Measurements from ENCODE around the gene TBC1D24.

TBC1D24 gene

DNA sequence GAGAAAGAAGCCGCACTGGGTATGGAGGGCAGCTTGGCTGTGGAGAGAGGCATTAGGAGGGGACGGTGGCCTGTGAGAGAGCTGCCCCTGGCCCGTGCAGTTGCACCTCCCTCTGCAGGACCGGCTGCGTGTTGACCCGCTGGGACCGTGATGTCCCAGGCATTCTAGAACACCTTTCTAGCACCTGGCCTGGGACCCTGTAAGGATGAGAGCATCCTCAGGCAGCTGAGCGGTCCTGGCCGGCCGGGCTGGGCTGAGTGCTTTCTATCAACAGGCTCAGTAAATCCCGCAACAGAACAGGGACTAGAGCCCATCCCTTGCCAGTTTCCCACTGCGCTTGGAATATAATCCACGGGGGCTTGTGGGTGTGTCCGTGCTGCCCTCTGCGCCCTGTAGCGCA lies 14.7 kb downstream of the TBC1D24 start:
- H3K9me3 ChIP-seq (ENCODE audit: severe bottlenecking), result no peaks in the 10 kb centered on the region
- no peak for DNase-seq
- peaks cover 13% of the 10 kb centered on the region for H3K36me3 ChIP-seq
- H3K27ac ChIP-seq, result no peak overlapping the region
- H3K4me3 ChIP-seq (ENCODE audit: low read depth, low read length), result no peak overlapping the region
- TF ChIP-seq, protein P1, sequence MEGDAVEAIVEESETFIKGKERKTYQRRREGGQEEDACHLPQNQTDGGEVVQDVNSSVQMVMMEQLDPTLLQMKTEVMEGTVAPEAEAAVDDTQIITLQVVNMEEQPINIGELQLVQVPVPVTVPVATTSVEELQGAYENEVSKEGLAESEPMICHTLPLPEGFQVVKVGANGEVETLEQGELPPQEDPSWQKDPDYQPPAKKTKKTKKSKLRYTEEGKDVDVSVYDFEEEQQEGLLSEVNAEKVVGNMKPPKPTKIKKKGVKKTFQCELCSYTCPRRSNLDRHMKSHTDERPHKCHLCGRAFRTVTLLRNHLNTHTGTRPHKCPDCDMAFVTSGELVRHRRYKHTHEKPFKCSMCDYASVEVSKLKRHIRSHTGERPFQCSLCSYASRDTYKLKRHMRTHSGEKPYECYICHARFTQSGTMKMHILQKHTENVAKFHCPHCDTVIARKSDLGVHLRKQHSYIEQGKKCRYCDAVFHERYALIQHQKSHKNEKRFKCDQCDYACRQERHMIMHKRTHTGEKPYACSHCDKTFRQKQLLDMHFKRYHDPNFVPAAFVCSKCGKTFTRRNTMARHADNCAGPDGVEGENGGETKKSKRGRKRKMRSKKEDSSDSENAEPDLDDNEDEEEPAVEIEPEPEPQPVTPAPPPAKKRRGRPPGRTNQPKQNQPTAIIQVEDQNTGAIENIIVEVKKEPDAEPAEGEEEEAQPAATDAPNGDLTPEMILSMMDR (IDR thresholded peaks at IDR 0.05; ENCODE audit: low read depth, low read length), result no peak
- H3K27me3 ChIP-seq (ENCODE audit: insufficient read depth, low read depth, severe bottlenecking), result no peaks in the 10 kb centered on the region

DNA sequence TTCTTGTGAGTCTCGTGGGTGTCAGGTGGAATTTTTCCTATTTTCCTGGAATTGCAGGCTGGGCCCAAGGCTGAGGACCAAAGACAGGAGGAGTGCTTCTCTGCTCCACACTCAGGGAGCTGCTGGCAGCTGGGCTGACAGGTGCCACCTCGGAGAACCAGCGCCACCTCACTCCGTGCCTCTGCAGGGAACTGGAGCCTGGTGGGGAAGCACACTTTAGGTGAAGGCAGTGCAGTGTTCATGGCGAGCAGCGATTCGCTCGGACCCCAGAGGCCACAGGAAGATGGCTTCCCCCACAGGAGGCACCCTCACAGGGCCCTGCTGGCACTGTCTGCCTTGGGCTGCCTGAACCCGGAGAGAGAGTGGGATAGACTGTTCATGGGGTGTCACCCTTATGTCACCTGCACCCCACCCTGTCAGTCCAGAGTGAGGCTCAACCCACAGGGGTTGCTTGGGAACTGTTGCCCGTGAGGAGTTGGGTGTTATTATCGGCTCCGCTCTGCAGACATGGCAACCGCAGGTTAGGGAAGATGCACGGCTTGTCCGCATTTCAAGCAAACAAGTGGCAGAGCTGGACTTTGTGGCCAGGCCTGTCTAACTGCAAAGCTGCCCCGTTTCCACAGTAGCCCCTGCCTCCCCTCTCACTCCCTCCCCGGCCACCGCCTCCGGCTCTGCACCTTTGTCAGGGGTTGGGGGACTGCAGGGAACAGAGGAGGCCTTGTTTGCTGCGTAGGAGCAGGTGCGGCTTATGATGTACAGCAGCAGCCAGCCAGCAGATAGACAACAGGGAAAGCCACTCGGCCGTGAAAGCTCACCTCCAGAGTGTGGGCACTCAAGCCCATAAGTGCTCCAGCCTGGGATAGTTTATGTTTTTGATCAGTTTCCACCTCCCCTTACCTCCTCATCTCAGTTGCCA lies 15.5 kb downstream of the TBC1D24 start:
- no peak overlapping the region for H3K4me3 ChIP-seq (ENCODE audit: low read depth, low read length)
- H3K27ac ChIP-seq, result 0 out of 2 replicates have a peak overlapping the region, but pooled peaks have one; percentile 4
- no peaks in the 10 kb centered on the region for H3K9me3 ChIP-seq (ENCODE audit: severe bottlenecking)
- TF ChIP-seq, protein P1 (IDR thresholded peaks at IDR 0.05; ENCODE audit: low read depth, low read length), result no peak
- peak; percentile 46 for DNase-seq
- no peaks in the 10 kb centered on the region for H3K27me3 ChIP-seq (ENCODE audit: insufficient read depth, low read depth, severe bottlenecking)
- H3K36me3 ChIP-seq, result peaks cover 13% of the 10 kb centered on the region

DNA sequence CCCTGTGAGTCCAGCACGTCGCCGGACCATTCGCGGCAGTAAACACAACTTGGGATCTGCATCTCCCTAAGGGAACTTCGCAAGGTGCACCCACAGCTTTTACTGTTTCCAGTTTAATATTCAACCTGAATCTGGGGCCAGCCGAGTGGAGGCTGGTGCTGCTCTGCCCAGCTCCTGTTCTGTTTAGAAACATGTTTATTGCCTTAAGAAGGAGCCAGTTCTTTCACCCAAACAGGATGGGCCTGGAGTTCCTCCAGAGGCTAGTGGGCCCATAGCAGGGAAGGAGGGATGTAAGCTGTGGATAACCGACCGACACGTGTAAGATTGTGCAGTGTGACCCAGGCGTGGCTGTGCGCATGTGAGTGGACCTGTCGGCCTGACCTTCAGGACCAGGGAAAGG lies 17.4 kb downstream of the TBC1D24 start:
- no peak overlapping the region for H3K4me3 ChIP-seq (ENCODE audit: low read depth, low read length)
- TF ChIP-seq, protein P1 (IDR thresholded peaks at IDR 0.05; ENCODE audit: low read depth, low read length), result no peak
- no peaks in the 10 kb centered on the region for H3K27me3 ChIP-seq (ENCODE audit: insufficient read depth, low read depth, severe bottlenecking)
- H3K9me3 ChIP-seq (ENCODE audit: severe bottlenecking), result no peaks in the 10 kb centered on the region
- DNase-seq, result no peak
- H3K27ac ChIP-seq, result no peak overlapping the region
- peaks cover 25% of the 10 kb centered on the region for H3K36me3 ChIP-seq

DNA sequence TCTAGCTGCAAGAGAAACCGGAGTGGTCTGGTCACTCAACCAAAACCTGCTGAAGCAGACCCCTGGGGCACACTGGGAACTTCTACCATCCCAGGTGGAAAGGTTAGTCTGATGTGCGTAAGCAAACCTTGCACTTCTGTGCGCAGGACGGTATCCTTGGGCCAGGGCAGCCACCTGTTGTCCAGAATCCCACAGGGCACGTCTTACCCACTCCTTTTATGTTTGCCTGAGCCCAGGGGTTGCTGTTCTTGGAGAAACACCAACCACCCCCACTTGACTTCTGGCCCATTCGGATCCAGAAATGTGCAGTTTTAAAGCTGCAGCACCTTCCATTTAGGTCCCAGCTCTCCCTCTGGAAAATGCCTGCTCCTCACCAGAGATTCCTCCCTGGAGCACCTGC lies 18.7 kb downstream of the TBC1D24 start:
- Histone ChIP-seq H3K27me3 (ENCODE audit: insufficient read depth, low read depth, severe bottlenecking) (no peaks in the 10 kb centered on the region), H3K4me3 (ENCODE audit: low read depth, low read length) (no peak overlapping the region), H3K9me3 (ENCODE audit: severe bottlenecking) (no peaks in the 10 kb centered on the region), H3K27ac (no peak overlapping the region), H3K36me3 (peaks cover 38% of the 10 kb centered on the region)
- TF ChIP-seq, protein P1 (IDR thresholded peaks at IDR 0.05; ENCODE audit: low read depth, low read length), result no peak
- no peak for DNase-seq

DNA sequence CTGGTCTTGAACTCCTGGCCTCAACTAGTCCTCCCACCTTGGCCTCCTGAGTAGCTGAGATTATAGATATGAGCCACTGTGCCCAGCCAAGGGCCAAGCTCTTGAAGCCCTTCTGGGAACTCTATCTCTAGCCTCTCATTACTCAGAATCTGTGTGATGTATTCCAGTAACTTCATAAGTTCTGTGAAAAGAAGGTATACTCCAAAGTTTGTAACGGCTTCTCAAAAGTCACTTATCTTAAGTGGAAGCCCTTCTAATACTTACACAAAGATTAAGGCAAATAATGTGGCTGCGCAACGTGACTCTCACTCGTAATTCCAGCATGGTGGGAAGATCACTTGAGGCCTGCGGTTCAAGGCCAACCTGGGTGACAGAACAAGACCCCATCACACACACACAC lies 19.7 kb downstream of the TBC1D24 start:
- no peaks in the 10 kb centered on the region for H3K9me3 ChIP-seq (ENCODE audit: severe bottlenecking)
- no peak overlapping the region for H3K4me3 ChIP-seq (ENCODE audit: low read depth, low read length)
- DNase-seq, result no peak
- peaks cover 46% of the 10 kb centered on the region for H3K36me3 ChIP-seq
- no peak overlapping the region for H3K27ac ChIP-seq
- no peaks in the 10 kb centered on the region for H3K27me3 ChIP-seq (ENCODE audit: insufficient read depth, low read depth, severe bottlenecking)
- TF ChIP-seq, protein P1 (IDR thresholded peaks at IDR 0.05; ENCODE audit: low read depth, low read length), result no peak
